HFFc6 (cell line): Measurements from ENCODE around the gene RMDN3. TPM values are rescaled to one million over a fixed set of nuclear protein-coding genes. Genes with fewer than 3 reads are reported as not detected.
A peak's percentile ranks its signal among the peaks of the same experiment; 100 is the strongest.

Experiments used
- DNase-seq: peaks from one replicate; pipeline ENCODE4 v3.0.0-alpha.2; 2018
- H3K27ac Mint-ChIP-seq: 2 replicates; pipeline ENCODE4 v1.8.0; 2020; ENCODE audit warnings: mild to moderate bottlenecking, mixed read lengths
- H3K27me3 Mint-ChIP-seq: 2 replicates; pipeline ENCODE4 v1.8.0; 2021; ENCODE audit warnings: mild to moderate bottlenecking, moderate library complexity, mixed read lengths; ENCODE audit not compliant: insufficient read depth
- H3K36me3 Mint-ChIP-seq: 2 replicates; pipeline ENCODE4 v1.8.0; 2021; ENCODE audit warnings: low read depth, mixed read lengths
- H3K4me1 Mint-ChIP-seq: 2 replicates; pipeline ENCODE4 v1.8.0; 2020; ENCODE audit warnings: low read depth, mixed read lengths
- H3K4me3 Mint-ChIP-seq: 2 replicates; pipeline ENCODE4 v1.8.0; 2020; ENCODE audit warnings: mild to moderate bottlenecking, moderate library complexity, mixed read lengths
- H3K9me3 Mint-ChIP-seq: 2 replicates; pipeline ENCODE4 v1.8.0; 2020; ENCODE audit warnings: mild to moderate bottlenecking, mixed read lengths
- total RNA-seq, 6 experiments: library from RNA; stranded (reverse); fragmentation: NEBNext Ultra II Directional; extraction: Animal tissue kit (Norgen Biotek cat#: 25700); gene quantifications; 2 replicates in 1 of 6; 3 replicates in 5 of 6; pipeline ENCODE4 v1.2.3, GENCODE V29; 2021
- TF ChIP-seq, protein P1 (sequence below): fragments of 200-600 bp; sonication (generic); IDR thresholded peaks from 2 replicates; pipeline ENCODE4 v1.5.0; 2021; ENCODE audit warnings: antibody characterized with exemption, mild to moderate bottlenecking

Gene RMDN3
- total RNA-seq, 6 experiments from 2014 or later = 32.6 to 43.2 (median 35.6) TPM

DNA sequence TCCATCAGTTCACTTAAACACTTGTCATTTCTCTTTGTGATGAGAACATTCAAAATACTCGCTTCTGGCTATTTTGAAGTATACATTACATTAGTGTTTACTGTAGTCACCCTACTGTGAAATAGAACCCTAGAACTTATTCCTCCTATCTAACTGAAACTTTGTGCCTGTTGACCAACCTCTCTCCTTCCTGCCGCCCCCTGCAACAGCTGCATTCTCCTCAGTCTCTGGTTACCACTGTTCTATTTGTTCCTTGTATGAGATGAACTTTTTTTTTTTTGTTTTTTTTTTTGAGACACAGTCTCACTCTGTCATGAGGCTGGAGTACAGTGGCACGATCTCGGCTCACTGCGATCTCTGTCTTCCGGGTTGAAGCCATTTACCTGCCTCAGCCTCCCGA, 57.1 kb downstream of the RMDN3 start:
- DNase-seq = no peak
- Mint-ChIP-seq H3K36me3 (peaks cover 14% of the 10 kb centered on the region), H3K27me3 (no peaks in the 10 kb centered on the region; the same call in none of the 2 replicates), H3K27ac (no peak overlapping the region), H3K4me1 (peaks cover 17% of the 10 kb centered on the region), H3K4me3 (no peak overlapping the region), H3K9me3 (peaks cover 3% of the 10 kb centered on the region; the same call in 1 of the 2 replicates)
- TF ChIP-seq, protein P1, sequence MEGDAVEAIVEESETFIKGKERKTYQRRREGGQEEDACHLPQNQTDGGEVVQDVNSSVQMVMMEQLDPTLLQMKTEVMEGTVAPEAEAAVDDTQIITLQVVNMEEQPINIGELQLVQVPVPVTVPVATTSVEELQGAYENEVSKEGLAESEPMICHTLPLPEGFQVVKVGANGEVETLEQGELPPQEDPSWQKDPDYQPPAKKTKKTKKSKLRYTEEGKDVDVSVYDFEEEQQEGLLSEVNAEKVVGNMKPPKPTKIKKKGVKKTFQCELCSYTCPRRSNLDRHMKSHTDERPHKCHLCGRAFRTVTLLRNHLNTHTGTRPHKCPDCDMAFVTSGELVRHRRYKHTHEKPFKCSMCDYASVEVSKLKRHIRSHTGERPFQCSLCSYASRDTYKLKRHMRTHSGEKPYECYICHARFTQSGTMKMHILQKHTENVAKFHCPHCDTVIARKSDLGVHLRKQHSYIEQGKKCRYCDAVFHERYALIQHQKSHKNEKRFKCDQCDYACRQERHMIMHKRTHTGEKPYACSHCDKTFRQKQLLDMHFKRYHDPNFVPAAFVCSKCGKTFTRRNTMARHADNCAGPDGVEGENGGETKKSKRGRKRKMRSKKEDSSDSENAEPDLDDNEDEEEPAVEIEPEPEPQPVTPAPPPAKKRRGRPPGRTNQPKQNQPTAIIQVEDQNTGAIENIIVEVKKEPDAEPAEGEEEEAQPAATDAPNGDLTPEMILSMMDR = no peak

DNA sequence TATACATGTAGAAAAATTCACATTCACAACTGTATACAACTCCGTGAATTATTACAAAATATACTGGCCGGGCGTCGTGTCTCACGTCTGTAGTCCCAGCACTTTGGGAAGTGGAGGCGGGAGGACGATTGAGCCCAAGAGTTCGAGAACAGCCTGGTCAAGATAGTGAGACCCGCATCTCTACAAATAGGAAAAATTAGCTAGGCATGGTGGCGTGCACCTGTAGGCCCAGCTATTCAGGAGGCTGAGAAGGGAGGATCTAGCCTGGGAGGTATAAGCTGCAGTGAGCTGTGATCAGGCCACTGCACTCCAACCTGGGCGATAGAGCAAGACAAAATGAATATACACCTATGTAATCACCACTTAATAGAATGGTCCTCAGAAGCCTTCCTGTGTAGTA, 58.8 kb downstream of the RMDN3 start:
- peaks cover 17% of the 10 kb centered on the region for H3K4me1 Mint-ChIP-seq
- H3K4me3 Mint-ChIP-seq = peak overlapping the region; percentile 99
- H3K27me3 Mint-ChIP-seq = no peaks in the 10 kb centered on the region; the same call in none of the 2 replicates
- TF ChIP-seq, protein P1 = no peak
- peak overlapping the region; percentile 98 for H3K27ac Mint-ChIP-seq
- no peak for DNase-seq
- peaks cover 3% of the 10 kb centered on the region; the same call in 1 of the 2 replicates for H3K9me3 Mint-ChIP-seq
- H3K36me3 Mint-ChIP-seq = peaks cover 14% of the 10 kb centered on the region

DNA sequence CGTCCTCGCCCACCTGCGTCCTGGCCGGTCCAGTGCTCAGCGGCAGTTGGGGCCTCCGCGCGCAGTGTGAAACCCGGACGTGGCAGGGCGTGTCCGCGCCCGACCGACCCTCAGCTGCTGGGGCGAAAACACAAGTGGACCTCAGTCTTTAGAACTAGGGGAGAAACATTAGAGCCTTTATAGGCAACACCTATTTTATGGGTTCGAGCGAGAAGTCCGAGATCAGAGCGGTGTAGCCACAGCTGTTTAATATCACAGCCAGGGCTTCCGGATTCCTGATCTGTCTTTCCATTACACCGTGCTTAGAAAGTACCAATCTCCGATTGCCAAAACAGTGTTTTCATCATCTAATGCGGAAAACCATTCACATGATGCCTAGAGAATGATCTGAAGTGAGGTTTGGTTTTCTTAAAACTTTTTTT, 59.6 kb downstream of the RMDN3 start:
- peaks cover 3% of the 10 kb centered on the region; the same call in 1 of the 2 replicates for H3K9me3 Mint-ChIP-seq
- DNase-seq = peak; percentile 8
- H3K27me3 Mint-ChIP-seq = no peaks in the 10 kb centered on the region; the same call in none of the 2 replicates
- TF ChIP-seq, protein P1 = no peak
- H3K4me1 Mint-ChIP-seq = peaks cover 17% of the 10 kb centered on the region
- peaks cover 14% of the 10 kb centered on the region for H3K36me3 Mint-ChIP-seq
- peak overlapping the region; percentile 98 for H3K27ac Mint-ChIP-seq
- H3K4me3 Mint-ChIP-seq = peak overlapping the region; percentile 99

DNA sequence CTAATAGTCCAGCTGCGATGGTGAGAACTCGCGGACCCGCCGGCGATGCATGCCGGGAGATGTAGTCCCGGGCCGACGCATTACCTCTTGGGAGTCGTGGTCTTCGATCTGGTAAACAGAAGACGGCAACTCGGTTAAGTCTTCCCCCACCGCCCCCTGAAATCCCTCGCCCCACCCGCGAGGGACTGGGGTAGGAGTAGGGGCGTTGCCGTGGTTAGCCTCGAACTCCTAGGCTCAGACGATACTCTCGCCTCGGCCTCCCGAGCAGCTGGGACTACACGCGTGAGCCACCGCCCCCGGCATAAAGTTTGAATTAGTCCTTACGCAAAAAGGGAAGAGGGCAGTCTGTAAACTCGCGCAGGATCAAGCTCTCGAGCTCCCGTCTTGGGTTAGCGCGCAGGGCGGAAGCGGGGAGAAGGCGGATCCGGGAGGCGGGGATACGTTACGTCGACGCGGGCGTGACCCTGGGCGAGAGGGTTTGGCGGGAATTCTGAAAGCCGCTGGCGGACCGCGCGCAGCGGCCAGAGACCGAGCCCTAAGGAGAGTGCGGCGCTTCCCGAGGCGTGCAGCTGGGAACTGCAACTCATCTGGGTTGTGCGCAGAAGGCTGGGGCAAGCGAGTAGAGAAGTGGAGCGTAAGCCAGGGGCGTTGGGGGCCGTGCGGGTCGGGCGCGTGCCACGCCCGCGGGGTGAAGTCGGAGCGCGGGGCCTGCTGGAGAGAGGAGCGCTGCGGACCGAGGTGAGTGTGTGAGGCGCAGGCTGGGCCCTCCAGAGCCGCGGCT, 60.2 kb downstream of the RMDN3 start, which contains the start of gene RAD51:
Gene RAD51 (plus strand): TSS at position 487 of the 781 bp plus-strand sequence. CDS start 3,585 bp downstream, outside the sequence.
- peaks cover 19% of the 10 kb centered on the region for H3K4me1 Mint-ChIP-seq
- TF ChIP-seq, protein P1 = no peak
- peak within 1 kb of the TSS; percentile 98 for H3K27ac Mint-ChIP-seq
- peak within 1 kb of the TSS; percentile 99 for H3K4me3 Mint-ChIP-seq
- peak; percentile 93 for DNase-seq
- H3K36me3 Mint-ChIP-seq = peaks cover 14% of the 10 kb centered on the region
- peaks cover 3% of the 10 kb centered on the region; the same call in 1 of the 2 replicates for H3K9me3 Mint-ChIP-seq
- H3K27me3 Mint-ChIP-seq = no peaks in the 10 kb centered on the region; the same call in none of the 2 replicates

DNA sequence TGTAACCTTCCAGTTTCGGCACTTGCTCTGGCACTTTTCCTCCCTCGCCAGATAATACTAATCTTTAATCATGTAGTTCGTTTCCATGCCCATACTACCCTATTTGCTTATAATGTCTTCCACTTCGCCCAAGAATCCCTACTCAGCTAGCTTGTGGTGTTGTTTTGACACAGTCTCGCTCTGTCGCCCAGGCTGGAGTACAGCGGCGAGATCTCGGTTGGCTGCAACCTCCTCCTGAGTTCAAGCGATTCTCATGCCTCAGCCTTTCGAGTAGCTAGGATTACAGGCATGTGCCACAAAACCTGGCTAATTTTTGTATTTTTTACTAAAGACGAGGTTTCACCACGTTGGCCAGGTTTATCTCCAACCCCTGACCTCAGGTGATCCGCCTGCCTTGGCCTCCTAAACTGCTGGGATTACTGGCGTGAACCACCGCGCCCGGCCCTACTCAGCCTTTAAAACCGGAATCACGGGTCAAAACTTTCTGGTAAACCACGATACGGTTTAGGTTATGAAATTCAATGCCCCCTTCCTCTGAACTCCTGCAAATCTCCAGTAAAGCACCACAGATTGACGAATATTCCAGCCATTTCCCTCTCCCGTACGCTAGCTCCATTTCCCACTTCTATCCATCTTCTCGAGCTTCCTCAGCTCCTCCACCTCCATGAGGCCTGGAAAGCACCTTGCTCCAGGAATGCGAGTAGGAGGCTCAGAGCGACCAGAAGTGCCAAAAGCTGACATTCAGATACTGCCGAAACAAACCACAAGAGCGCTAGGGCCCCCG, 61.0 kb downstream of the RMDN3 start:
- Mint-ChIP-seq H3K9me3 (peaks cover 3% of the 10 kb centered on the region; the same call in 1 of the 2 replicates), H3K27ac (peak overlapping the region; percentile 98), H3K4me3 (peak overlapping the region; percentile 99), H3K27me3 (no peaks in the 10 kb centered on the region; the same call in none of the 2 replicates), H3K4me1 (peaks cover 25% of the 10 kb centered on the region), H3K36me3 (peaks cover 14% of the 10 kb centered on the region)
- TF ChIP-seq, protein P1 = no peak
- DNase-seq = peak; percentile 67
